NCI-H345 treated with DMSO at 0.1 percent for 48 hours (cell line): ENCODE results near the gene ALDH2.
"Not testable (repeated sequence)": the region's sequence is repeated elsewhere in the genome, so short reads cannot be mapped to it uniquely, and the experiment has no call there.

ENCODE experiments used
- DNase-seq: peaks from one replicate; lab custom pipeline; 2025; ENCODE audit not compliant: unreplicated experiment; lab: John Stamatoyannopoulos, UW

ALDH2 gene

DNA sequence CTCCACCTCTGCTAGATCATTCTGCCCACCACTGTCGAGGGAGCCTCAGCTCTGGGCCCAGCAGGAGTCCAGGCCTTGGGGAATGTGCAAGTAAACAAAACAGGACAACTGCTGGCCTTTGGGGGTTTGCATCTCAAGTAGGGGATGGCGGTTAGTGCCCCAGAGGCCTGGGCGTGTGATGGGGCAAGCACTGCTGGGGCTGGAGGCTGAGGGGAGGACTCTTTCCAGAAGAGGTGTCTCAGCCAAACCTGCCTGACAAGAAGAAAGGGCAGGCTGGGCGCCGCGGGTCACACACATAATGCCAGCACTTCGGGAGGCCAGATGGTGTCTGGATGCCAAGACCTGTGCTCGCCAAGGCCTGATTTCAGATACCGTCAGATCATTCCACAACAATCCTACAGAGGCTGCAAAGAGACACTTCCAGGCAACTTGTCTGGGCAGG, 8.6 kb upstream of the ALDH2 start:
- no peak for DNase-seq

GRCh38 chr12:111759271-111759670, 7.5 kb upstream of the ALDH2 start:
- no peak for DNase-seq

DNA sequence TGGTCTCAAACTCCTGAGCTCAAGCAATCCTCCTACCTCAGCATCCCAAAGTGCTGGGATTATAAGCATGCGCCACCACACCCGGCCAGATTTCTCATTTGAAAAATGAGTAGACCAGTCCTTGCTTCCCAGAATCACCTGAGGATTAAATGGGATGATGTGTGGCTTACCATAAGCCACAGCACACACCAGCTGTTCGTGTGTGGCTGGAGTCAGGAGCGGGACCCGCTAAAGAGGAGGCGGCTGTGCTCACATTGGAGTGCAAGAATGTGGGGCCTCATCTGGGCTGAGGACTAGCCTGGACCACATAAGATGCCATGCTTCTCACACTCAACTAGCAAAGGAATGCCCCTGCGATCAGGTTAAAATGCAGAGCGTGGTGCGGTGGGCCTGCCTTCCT, 6.7 kb upstream of the ALDH2 start:
- DNase-seq: no peak

GRCh38 chr12:111761099-111761498, 5.6 kb upstream of the ALDH2 start:
- no peak for DNase-seq

GRCh38 chr12:111761706-111762105, 5.0 kb upstream of the ALDH2 start:
- DNase-seq: no peak

DNA sequence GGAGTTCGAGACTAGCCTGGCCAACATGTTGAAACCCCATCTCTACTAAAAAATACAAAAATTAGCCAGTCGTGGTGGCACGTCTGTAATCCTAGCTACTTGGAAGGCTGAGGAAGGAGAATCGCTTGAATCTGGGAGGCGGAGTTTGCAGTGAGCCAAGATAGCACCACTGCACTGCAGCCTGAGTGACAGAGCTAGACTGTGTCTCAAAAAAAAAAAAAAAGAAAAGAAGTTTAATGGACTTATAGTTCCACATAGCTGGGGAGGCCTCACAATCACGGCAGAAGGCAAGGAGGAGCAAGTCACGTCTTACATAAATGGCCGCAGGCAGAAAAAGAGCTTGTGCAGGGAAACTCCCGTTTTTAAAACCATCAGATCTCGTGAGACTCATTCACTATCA, 3.2 kb upstream of the ALDH2 start:
- not testable (repeated sequence) for DNase-seq

- no peak for DNase-seq
These were observed 2.5 kb upstream of the ALDH2 start for GRCh38 chr12:111764120-111764821.

- DNase-seq: no peak
These were observed 827 bp downstream of the ALDH2 start for GRCh38 chr12:111767362-111768158.

DNA sequence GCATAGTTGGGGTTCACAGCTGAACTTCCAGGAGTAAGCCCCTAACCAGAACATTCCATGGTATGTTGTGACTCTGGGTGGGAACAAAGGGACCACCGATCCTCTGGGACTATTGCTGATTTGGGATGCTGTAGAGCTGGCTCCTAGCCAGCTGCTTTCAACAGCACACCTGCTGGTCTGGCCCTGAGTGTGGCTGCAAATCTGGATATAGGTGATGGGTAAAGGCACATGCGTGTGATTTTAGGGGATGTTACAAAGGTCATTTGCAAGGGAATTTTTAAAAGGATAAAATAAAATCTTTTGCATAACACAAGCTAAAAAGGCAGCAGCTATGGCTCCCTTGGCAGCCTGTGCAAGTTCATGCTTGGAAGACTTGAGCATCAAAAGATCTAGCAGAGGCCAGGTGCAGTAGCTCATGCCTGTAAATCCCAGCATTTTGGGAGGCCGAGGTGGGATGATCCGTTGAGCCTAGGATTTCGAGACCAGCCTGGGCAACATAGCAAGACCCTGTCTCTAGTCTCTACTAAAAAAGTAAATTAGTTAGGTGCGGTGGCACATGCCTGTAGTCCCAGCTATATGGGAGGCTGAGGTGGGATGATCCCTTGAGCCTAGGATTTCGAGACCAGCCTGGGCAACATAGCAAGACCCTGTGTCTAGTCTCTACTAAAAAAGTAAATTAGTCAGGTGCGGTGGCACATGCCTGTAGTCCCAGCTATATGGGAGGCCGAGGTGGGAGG, 1.6 kb downstream of the ALDH2 start:
- DNase-seq: peak; percentile 19

- no peak for DNase-seq
These were observed 2.9 kb downstream of the ALDH2 start for GRCh38 chr12:111769599-111769998.

DNA sequence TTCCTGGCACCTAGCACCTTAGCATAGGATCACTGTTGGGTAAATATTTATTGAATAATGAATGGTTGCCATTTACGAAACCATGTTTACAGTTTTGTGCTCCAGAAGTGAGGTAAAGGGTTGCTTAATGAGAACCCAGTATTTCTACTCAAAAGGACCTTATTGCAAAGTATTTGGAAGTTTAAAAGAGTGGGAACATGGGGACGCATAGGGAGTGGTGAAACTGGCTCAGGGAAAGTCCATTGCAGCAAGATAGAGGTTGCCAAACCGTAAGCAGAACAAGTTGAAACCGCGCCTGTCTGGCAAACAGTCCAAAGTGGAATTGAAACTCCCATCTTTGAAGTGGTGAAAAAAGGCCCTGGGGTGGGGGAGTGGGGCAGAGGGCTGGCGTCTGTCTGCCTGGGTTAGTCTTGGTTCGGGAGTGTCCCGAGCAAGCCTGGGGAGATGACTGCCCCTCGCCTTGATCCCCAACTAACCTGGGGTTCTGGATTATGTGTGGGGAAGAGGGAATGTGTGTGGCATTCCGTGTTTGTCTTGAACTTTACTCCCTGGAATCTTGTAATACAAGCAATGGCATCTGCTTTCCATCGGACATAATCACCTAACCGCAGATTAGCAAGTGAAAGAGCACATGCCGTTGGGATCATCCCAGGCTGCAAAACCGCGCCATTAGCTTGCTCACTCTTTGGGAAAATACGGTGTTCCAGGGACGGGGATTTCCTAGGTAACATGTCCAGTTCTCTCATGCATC, 7.2 kb downstream of the ALDH2 start:
- DNase-seq: no peak

DNA sequence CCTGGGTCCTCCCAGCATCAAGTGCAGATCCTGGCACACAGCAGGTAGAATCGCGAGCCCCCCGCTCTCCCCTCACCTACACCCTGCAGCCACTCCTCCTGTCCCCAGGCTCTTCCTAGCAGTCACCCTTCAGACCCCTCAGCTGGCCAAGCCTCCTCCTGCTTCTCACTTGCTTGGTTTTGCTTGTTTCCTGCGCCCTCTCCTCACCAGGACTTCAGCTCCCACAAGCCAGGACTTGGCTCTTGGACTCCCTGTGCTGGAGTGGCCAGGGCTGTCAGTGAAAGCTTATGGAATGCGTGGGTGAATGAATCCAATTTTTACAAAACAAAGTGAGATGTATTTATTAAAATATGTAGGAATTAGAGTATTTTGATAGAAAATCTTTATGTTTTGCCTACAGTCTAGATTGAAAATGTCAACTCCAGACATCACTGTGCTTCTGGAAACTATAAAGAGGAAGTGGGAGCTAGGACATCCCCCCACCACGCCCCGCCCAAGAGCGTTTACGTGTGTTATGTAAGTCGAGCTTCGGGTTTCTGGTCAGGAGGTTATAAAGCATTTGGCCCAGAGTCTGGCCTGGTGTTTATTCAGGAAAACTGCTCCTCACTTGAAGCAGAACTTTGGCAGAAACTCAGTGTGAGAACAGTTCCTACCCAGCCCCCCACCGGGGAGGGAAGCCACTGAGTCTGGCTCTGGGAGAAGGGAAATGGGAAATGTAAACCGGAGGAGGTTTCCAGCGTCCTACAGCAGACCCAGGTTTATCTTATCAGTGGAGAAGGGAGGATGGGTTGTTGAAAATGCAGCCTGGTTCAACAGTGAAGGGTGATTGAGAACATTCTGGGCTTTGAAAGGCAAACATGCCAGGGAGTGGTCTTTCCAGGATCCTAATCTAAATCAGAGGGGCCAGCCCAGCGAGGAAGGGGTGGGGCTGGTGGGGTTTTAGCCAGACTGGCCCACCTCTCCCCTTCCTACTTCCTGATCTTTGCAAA, 8.8 kb downstream of the ALDH2 start:
- no peak for DNase-seq

- no peak for DNase-seq
These were observed 10.2 kb downstream of the ALDH2 start for GRCh38 chr12:111776836-111777344.

- no peak for DNase-seq
These were observed 10.8 kb downstream of the ALDH2 start for GRCh38 chr12:111777345-111778045.

GRCh38 chr12:111780166-111780565, 13.4 kb downstream of the ALDH2 start:
- DNase-seq: no peak

- DNase-seq: no peak
These were observed 13.9 kb downstream of the ALDH2 start for GRCh38 chr12:111780615-111781014.

GRCh38 chr12:111781085-111781658, 14.4 kb downstream of the ALDH2 start:
- no peak for DNase-seq

DNA sequence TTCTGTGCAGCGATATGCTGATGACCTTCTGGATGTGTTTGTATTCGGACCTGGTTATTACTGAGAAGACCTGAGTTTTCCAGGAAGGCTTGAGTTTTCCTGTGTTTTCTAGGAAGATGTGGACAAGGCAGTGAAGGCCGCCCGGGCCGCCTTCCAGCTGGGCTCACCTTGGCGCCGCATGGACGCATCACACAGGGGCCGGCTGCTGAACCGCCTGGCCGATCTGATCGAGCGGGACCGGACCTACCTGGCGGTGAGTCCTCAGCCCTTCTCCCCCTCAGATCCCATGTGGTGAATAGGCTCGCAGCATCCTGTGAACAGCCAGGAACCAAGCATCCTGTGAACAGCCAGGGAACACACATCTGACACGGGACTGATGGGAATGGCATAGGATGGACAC, 16.3 kb downstream of the ALDH2 start:
- no peak for DNase-seq

GRCh38 chr12:111784953-111785352, 18.2 kb downstream of the ALDH2 start:
- DNase-seq: no peak
